ENCODE results near the gene NCDN.

Gene NCDN

DNA sequence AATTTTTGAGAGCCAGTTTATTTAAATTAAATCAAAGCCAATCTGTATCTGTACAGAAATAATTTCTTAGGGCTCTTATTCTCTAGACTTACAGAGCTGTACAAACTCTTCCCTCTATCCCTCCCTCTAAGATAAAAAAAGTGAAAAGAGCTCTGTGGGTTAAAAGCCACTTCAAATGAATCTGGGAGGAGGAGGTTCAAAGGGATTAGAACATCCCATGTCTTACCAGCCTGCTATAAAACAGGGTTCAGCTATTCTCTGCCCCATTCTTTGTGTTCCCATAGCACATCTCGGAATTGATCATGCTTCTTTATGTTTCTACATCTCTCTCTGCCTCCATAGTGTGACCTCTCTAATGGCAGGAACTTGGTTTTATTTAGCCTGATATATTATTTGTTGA, 19.8 kb upstream of the NCDN start:
- ChIA-PET CTCF (interaction anchor here (1.2 kb wide), 1 partner anchor 12 kb away, joined by 5 read pairs; no protein-coding TSS in a partner anchor), POLR2A (interaction anchor here (0.6 kb wide), 1 partner anchor 178 kb away, joined by 3 read pairs; no protein-coding TSS in a partner anchor)
- DNase-seq, result no peak
- Histone ChIP-seq H3K4me3 (ENCODE audit: control insufficient read depth in 1 of 7, extremely low read depth in 1 of 7, insufficient read depth in 4 of 7, low read depth in 2 of 7, low read length in 6 of 7) (no peak overlapping the region), H3K27ac (ENCODE audit: insufficient read depth in 1 of 2, low read depth in 1 of 2, low read length in 2 of 2, poor library complexity in 1 of 2, severe bottlenecking in 2 of 2) (no peak overlapping the region), H3K9me3 (ENCODE audit: control extremely low read depth in 1 of 5, control insufficient read depth in 4 of 5, insufficient read depth in 2 of 5, low read depth in 1 of 5, low read length in 4 of 5) (no peaks in the 10 kb centered on the region), H3K27me3 (replicated peaks in 2 of 5; ENCODE audit: control insufficient read depth in 4 of 5, insufficient read depth in 5 of 5, low read length in 4 of 5) (no peaks in the 10 kb centered on the region), H3K36me3 (ENCODE audit: control insufficient read depth in 4 of 4, insufficient read depth in 4 of 4, low read length in 3 of 4) (peaks cover 0 to 25% (median 2%) of the 10 kb centered on the region in 4 experiments), H3K4me1 (ENCODE audit: control extremely low read depth in 1 of 4, control insufficient read depth in 4 of 4, insufficient read depth in 4 of 4, low read length in 3 of 4) (peaks cover 0 to 12% (median 5%) of the 10 kb centered on the region in 4 experiments)
- no CpG with 5 or more reads among the region's 1 CpG for WGBS (ENCODE audit: insufficient coverage)

DNA sequence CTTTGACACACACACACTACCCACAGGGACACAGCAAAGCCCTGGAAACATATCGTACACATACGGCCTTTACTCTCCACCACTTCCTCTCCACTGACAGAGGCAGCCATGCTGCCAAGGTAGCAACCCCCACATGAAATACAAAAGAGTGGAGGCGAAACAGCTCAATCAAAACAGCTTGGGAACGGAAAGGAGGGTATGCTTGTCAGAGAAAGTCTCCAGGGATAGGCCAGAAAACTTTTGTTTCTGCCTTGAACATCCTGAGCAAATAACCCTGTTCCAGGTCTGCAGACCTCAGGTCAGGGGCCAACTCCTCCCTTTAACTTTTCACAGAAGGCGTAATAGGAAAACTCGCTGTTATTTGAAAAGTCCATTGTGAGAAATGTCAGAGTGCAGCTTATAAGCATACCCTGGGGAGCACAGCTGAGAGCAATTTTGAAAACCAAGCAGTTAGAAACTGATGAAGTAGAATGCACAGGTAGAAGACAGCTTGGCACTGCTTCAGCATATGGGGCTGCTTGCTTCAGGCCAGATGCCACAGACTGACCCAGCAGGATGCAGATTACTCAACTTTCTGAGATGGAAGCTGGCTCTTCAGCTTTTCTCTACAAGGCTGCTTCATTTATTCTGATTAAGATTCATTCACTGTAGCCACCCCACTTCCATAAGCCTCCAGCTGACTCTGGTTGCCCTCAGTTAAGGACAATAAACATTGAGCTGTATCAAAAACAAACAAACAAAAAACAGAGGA, 18.4 kb upstream of the NCDN start:
- Histone ChIP-seq H3K4me1 (ENCODE audit: control extremely low read depth in 1 of 4, control insufficient read depth in 4 of 4, insufficient read depth in 4 of 4, low read length in 3 of 4) (peaks cover 0 to 19% (median 7%) of the 10 kb centered on the region in 4 experiments), H3K27me3 (replicated peaks in 2 of 5; ENCODE audit: control insufficient read depth in 4 of 5, insufficient read depth in 5 of 5, low read length in 4 of 5) (no peaks in the 10 kb centered on the region), H3K36me3 (ENCODE audit: control insufficient read depth in 4 of 4, insufficient read depth in 4 of 4, low read length in 3 of 4) (peaks cover 0 to 26% (median 2%) of the 10 kb centered on the region in 4 experiments), H3K9me3 (ENCODE audit: control extremely low read depth in 1 of 5, control insufficient read depth in 4 of 5, insufficient read depth in 2 of 5, low read depth in 1 of 5, low read length in 4 of 5) (no peaks in the 10 kb centered on the region), H3K4me3 (ENCODE audit: control insufficient read depth in 1 of 7, extremely low read depth in 1 of 7, insufficient read depth in 4 of 7, low read depth in 2 of 7, low read length in 6 of 7) (no peak overlapping the region), H3K27ac (ENCODE audit: insufficient read depth in 1 of 2, low read depth in 1 of 2, low read length in 2 of 2, poor library complexity in 1 of 2, severe bottlenecking in 2 of 2) (no peak overlapping the region)
- CTCF ChIA-PET, result interaction anchor here (0.8 to 4.3 kb wide), 4 partner anchors 10 to 88 kb away, joined by 3 to 25 read pairs (median 4); no protein-coding TSS in a partner anchor
- peak in 2 of 3 donors; percentile 34 to 44 for DNase-seq
- POLR2A ChIA-PET, result interaction anchor here (0.6 to 0.7 kb wide), 2 partner anchors 26 to 104 kb away, joined by 3 to 4 read pairs; no protein-coding TSS in a partner anchor
- WGBS (ENCODE audit: insufficient coverage), result 92% methylated on average over 4 of the region's 6 CpGs

DNA sequence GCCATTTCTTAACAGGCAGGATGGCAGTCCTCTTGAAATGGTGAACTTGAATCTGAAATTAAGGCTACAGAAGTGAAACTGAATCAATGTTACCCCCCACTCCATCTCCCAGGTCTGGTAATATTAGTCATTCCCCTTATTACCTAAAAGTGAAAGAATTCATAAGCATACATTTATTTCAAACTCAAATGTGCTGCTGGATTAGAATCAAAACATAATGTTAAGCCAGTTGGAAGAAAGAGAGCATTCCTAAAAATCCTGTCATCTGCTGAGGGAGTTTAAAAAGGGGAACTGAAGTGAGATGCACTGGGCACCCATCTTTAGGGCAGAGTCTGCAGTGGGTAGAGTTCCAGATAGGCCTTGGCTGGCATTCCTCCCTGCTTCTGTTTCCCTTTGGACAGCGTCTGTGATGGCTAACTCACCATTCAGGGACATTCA, 17.8 kb upstream of the NCDN start:
- Histone ChIP-seq H3K4me3 (ENCODE audit: control insufficient read depth in 1 of 7, extremely low read depth in 1 of 7, insufficient read depth in 4 of 7, low read depth in 2 of 7, low read length in 6 of 7) (no peak overlapping the region), H3K27ac (ENCODE audit: insufficient read depth in 1 of 2, low read depth in 1 of 2, low read length in 2 of 2, poor library complexity in 1 of 2, severe bottlenecking in 2 of 2) (no peak overlapping the region), H3K4me1 (ENCODE audit: control extremely low read depth in 1 of 4, control insufficient read depth in 4 of 4, insufficient read depth in 4 of 4, low read length in 3 of 4) (peaks cover 0 to 19% (median 7%) of the 10 kb centered on the region in 4 experiments), H3K27me3 (replicated peaks in 2 of 5; ENCODE audit: control insufficient read depth in 4 of 5, insufficient read depth in 5 of 5, low read length in 4 of 5) (no peaks in the 10 kb centered on the region), H3K36me3 (ENCODE audit: control insufficient read depth in 4 of 4, insufficient read depth in 4 of 4, low read length in 3 of 4) (peaks cover 0 to 26% (median 5%) of the 10 kb centered on the region in 4 experiments), H3K9me3 (ENCODE audit: control extremely low read depth in 1 of 5, control insufficient read depth in 4 of 5, insufficient read depth in 2 of 5, low read depth in 1 of 5, low read length in 4 of 5) (no peaks in the 10 kb centered on the region)
- no CpG with 5 or more reads among the region's 1 CpG for whole genome bisulfite sequencing (ENCODE audit: insufficient coverage)
- CTCF ChIA-PET, result interaction anchor here (0.8 to 4.3 kb wide), 4 partner anchors 9 to 89 kb away, joined by 3 to 25 read pairs (median 4); no protein-coding TSS in a partner anchor
- POLR2A ChIA-PET, result no interaction called here
- peak in 2 of 3 donors; percentile 43 for DNase-seq

DNA sequence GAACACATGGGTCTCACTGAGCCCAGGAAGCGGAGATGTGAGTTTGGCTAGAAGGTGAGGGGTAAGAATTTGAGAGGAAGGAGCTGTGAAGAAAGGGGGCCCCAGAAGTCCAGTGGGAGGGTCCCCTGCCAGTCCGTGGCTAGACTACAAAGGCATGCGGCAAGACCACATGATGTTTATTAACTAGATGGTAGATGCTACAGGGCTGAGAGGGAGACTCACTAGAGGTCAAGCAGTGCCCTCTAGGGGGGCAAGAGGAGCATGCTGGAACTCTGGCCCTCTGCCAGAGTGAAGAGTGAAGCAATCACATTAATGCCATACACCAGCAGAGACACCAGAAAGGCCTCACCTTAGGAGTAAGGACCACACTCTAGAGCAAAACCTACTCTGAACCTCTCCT, 12.6 kb upstream of the NCDN start:
- Histone ChIP-seq H3K4me1 (ENCODE audit: control extremely low read depth in 1 of 4, control insufficient read depth in 4 of 4, insufficient read depth in 4 of 4, low read length in 3 of 4) (peaks cover 0 to 7% (median 3%) of the 10 kb centered on the region in 4 experiments), H3K9me3 (ENCODE audit: control extremely low read depth in 1 of 5, control insufficient read depth in 4 of 5, insufficient read depth in 2 of 5, low read depth in 1 of 5, low read length in 4 of 5) (no peaks in the 10 kb centered on the region), H3K27ac (ENCODE audit: insufficient read depth in 1 of 2, low read depth in 1 of 2, low read length in 2 of 2, poor library complexity in 1 of 2, severe bottlenecking in 2 of 2) (no peak overlapping the region), H3K4me3 (ENCODE audit: control insufficient read depth in 1 of 7, extremely low read depth in 1 of 7, insufficient read depth in 4 of 7, low read depth in 2 of 7, low read length in 6 of 7) (no peak overlapping the region), H3K36me3 (ENCODE audit: control insufficient read depth in 4 of 4, insufficient read depth in 4 of 4, low read length in 3 of 4) (peaks cover 3 to 42% (median 23%) of the 10 kb centered on the region in 4 experiments), H3K27me3 (replicated peaks in 2 of 5; ENCODE audit: control insufficient read depth in 4 of 5, insufficient read depth in 5 of 5, low read length in 4 of 5) (no peaks in the 10 kb centered on the region)
- 90% methylated on average over 2 of the region's 3 CpGs for WGBS (ENCODE audit: insufficient coverage)
- DNase-seq, result peak; percentile 73 to 83 (median 80)
- ChIA-PET CTCF (interaction anchor here (0.8 to 3.6 kb wide), 3 partner anchors 88 to 107 kb away, joined by 3 to 54 read pairs (median 3); no protein-coding TSS in a partner anchor), POLR2A (no interaction called here)

DNA sequence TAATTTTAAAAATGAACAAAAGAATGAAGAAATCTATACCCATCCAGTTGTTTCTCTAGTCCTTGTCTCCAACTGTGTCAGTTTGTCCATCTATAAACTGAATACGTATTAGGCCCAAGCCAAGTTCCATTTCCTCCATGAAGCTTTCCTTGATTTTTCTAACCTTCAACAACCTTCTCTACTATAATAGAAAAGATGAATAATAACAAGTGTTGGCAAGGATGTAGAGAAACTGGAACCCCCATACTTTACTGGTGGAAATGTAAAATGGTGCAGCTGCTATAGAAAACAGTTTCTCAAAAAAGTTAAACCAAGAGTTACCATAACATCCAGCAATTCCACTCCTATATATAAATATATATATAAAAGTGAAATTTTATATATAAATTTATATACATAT, 11.0 kb upstream of the NCDN start:
- Histone ChIP-seq H3K27me3 (replicated peaks in 2 of 5; ENCODE audit: control insufficient read depth in 4 of 5, insufficient read depth in 5 of 5, low read length in 4 of 5) (no peaks in the 10 kb centered on the region), H3K36me3 (ENCODE audit: control insufficient read depth in 4 of 4, insufficient read depth in 4 of 4, low read length in 3 of 4) (peaks cover 3 to 50% (median 22%) of the 10 kb centered on the region in 4 experiments), H3K27ac (ENCODE audit: insufficient read depth in 1 of 2, low read depth in 1 of 2, low read length in 2 of 2, poor library complexity in 1 of 2, severe bottlenecking in 2 of 2) (no peak overlapping the region), H3K4me1 (ENCODE audit: control extremely low read depth in 1 of 4, control insufficient read depth in 4 of 4, insufficient read depth in 4 of 4, low read length in 3 of 4) (peaks cover 0 to 7% (median 2%) of the 10 kb centered on the region in 4 experiments), H3K9me3 (ENCODE audit: control extremely low read depth in 1 of 5, control insufficient read depth in 4 of 5, insufficient read depth in 2 of 5, low read depth in 1 of 5, low read length in 4 of 5) (no peaks in the 10 kb centered on the region), H3K4me3 (ENCODE audit: control insufficient read depth in 1 of 7, extremely low read depth in 1 of 7, insufficient read depth in 4 of 7, low read depth in 2 of 7, low read length in 6 of 7) (no peak overlapping the region)
- DNase-seq, result no peak
- no CpG with 5 or more reads among the region's 1 CpG for WGBS (ENCODE audit: insufficient coverage)
- ChIA-PET POLR2A (interaction anchor here (0.9 kb wide), 1 partner anchor 11 kb away, joined by 3 read pairs; the partner anchor contains the start of gene NCDN), CTCF (interaction anchor here (1.0 to 3.6 kb wide), 2 partner anchors 10 to 96 kb away, joined by 4 to 54 read pairs; no protein-coding TSS in a partner anchor)

DNA sequence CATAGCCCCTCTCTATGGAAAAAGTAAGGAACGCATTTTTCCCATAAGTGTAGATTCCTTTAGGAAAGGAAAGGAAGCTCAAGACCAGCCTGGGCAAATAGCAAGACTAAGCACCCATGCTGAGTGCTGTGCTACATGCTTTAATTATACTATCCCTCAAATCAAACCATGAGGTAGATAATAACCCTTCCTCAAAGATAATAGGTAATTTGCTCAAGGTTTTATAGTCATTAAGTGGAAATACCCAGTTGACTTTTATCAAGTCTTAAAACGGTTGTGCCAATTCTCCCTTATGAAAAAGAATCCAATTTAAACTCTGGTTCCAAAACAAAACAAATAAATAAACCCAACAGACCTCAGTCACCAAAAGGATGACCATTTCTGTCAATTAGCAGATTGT, 3.7 kb upstream of the NCDN start:
- Histone ChIP-seq H3K36me3 (ENCODE audit: control insufficient read depth in 4 of 4, insufficient read depth in 4 of 4, low read length in 3 of 4) (peaks cover 0 to 34% (median 16%) of the 10 kb centered on the region in 4 experiments), H3K27me3 (replicated peaks in 2 of 5; ENCODE audit: control insufficient read depth in 4 of 5, insufficient read depth in 5 of 5, low read length in 4 of 5) (no peaks in the 10 kb centered on the region), H3K4me1 (ENCODE audit: control extremely low read depth in 1 of 4, control insufficient read depth in 4 of 4, insufficient read depth in 4 of 4, low read length in 3 of 4) (peaks cover 8 to 25% (median 23%) of the 10 kb centered on the region in 4 experiments), H3K27ac (ENCODE audit: insufficient read depth in 1 of 2, low read depth in 1 of 2, low read length in 2 of 2, poor library complexity in 1 of 2, severe bottlenecking in 2 of 2) (no peak overlapping the region), H3K4me3 (ENCODE audit: control insufficient read depth in 1 of 7, extremely low read depth in 1 of 7, insufficient read depth in 4 of 7, low read depth in 2 of 7, low read length in 6 of 7) (no peak overlapping the region), H3K9me3 (ENCODE audit: control extremely low read depth in 1 of 5, control insufficient read depth in 4 of 5, insufficient read depth in 2 of 5, low read depth in 1 of 5, low read length in 4 of 5) (no peaks in the 10 kb centered on the region)
- no peak for DNase-seq
- ChIA-PET CTCF (interaction anchor here (1.0 to 1.5 kb wide), 2 partner anchors 8 to 11 kb away, joined by 4 to 5 read pairs; no protein-coding TSS in a partner anchor), POLR2A (no interaction called here)
- no CpG with 5 or more reads among the region's 2 CpGs for WGBS (ENCODE audit: insufficient coverage)

Measured in common myeloid progenitor, CD34-positive (primary cell).